ENCODE results near the gene LIME1.

Gene LIME1

DNA sequence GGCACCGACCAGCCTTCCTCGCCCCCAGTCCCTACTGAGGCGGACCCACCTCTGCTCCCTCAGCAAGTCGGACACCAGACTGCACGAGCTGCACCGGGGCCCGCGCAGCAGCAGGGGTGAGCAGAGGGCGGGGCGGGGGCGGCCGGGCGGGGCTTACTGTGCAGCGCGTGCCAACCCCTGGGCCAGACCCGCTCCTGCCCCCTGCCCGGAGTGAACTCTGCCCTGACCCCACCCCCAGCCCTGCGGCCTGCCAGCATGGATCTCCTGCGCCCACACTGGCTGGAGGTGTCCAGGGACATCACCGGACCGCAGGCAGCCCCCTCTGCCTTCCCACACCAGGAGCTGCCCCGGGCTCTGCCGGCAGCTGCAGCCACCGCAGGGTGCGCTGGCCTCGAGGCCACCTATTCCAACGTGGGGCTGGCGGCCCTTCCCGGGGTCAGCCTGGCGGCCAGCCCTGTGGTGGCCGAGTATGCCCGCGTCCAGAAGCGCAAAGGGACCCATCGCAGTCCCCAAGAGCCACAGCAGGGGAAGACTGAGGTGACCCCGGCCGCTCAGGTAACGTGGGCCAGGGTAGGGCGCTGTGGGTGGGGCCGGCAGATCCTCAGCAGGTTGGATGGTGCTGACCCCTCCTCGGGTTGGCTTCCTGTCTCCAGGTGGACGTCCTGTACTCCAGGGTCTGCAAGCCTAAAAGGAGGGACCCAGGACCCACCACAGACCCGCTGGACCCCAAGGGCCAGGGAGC lies 1.7 kb downstream of the LIME1 start:
- DNase-seq: no peak

DNA sequence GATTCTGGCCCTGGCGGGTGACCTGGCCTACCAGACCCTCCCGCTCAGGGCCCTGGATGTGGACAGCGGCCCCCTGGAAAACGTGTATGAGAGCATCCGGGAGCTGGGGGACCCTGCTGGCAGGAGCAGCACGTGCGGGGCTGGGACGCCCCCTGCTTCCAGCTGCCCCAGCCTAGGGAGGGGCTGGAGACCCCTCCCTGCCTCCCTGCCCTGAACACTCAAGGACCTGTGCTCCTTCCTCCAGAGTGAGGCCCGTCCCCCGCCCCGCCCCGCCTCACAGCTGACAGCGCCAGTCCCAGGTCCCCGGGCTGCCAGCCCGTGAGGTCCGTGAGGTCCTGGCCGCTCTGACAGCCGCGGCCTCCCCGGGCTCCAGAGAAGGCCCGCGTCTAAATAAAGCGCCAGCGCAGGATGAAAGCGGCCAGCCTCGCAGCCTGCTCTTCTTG lies 2.2 kb downstream of the LIME1 start:
- DNase-seq: peak in 9 of 58 donors; percentile 28 to 45 (median 35)

DNA sequence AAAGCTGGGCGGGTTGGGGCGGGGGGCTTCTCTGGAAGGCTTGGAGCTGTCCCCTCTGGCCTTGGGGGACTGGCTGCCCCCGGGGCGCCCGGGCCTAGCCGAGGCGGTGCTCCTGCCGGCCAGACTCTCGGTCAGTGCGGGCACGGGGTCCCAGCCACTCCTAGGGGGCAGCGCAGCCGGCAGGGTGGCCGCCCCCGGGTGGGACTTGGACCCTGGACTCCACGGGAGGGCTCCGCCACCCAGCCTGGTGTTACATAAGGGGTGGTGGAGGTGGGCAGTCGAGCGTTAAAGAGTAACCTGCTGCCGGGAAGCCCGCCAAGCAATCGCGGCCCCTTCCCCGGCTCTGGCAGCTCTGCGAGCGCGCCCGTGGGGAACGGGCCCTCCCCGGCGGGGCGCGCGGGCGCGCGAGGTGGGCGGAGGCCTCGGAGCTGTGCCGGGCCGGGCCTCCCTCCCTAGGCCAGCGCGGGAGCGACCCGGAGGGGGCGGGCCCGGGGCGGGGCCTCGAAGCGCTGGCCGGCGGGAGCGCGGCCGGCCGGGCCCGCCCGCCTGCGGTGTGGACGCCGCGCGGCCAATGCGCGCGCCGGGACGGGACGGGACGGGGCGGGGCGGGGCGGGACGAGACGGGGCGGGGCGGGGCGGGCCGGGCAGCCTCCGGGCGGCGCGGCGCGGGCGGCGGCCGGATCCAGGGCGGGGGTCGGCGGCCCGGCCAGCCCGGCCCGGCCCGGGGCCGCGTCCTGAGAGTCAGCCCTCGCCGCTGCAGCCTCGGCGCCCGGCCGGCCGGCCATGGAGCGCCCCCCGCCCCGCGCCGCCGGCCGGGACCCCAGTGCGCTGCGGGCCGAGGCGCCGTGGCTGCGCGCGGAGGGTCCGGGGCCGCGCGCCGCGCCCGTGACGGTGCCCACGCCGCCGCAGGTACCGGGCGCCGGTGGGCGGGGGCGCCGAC lies 2.9 kb downstream of the LIME1 start, which contains the start of gene SLC2A4RG:
TSS of gene SLC2A4RG (plus strand) at position 647 of the 940 bp plus-strand sequence. CDS start at position 784, 137 bp downstream.
- peak in 41 of 58 donors; percentile 33 to 80 (median 66) for DNase-seq

DNA sequence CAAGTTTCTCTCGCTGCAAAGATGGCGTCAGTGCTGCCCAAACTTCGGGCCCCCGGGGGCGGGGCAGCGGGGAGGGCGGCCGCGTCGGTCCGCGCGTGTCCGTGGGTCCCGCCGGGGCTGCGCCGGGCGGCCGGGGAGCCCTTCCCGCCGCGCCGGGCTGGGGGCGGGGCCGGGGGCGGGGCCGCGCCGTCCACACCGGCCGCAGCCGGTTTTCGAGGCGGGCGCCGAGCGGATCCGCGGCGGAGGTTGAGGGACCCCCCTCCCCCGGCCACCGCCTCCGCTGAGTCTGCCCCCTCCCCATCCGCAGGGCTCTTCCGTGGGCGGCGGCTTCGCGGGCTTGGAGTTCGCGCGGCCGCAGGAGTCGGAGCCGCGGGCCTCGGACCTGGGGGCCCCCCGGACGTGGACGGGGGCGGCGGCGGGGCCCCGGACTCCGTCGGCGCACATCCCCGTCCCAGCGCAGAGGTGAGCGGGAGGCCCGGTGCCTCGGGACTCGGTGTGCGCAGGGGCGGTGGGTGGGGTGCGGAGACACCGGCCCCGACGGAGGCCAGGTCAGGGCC lies 3.7 kb downstream of the LIME1 start:
- peak in 6 of 58 donors; percentile 15 to 61 (median 26) for DNase-seq

DNA sequence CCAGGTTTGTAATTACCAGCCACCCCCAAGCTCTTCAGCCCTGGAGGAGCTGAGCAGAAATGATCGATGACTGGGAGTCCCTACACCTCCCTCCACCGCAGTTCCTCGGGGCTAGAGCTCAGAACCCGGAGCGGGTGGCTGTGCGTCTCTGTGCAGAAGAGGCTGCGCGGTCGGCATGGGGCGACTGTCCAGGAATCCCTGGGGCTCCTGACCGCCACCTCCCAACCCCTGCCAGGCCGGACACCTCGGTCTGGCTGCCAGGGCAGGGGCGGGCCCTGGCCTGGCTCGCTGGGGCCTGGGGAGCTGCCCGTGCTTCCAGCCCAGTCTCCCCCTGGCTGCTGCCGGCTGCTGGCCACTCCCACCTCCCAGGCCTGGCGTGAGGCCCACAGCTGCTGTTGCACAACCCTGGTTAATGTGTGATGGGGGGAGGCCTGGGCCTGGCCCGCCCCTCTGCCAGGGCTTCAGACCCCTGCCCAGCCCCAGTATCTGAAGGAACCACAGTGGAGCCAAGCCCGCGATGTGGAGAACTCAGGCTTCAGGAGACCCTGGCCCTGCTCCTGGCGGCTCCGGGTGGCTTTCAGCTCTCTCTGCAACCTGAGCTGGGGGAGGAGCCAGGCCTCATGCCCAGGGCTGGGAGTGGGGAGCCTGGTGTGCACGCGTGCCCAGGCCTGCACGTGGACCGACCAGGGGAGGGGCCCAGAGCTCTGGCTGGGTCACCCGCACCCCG lies 4.3 kb downstream of the LIME1 start:
- DNase-seq: peak in 54 of 58 donors; percentile 35 to 89 (median 72)

DNA sequence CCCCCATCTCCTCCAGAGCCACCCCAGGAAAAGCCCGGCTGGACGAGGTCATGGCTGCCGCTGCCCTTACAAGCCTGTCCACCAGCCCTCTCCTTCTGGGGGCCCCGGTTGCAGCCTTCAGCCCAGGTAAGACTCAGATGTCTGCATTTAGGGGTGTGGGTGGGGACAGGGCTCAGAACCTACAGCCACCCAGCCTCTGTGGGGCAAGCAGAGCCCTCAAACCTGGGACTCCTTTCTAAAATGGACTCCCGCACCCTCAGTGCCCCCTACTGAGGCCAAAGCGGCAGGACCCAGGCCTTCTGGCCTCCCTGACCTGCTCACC lies 4.9 kb downstream of the LIME1 start:
- no peak for DNase-seq

DNA sequence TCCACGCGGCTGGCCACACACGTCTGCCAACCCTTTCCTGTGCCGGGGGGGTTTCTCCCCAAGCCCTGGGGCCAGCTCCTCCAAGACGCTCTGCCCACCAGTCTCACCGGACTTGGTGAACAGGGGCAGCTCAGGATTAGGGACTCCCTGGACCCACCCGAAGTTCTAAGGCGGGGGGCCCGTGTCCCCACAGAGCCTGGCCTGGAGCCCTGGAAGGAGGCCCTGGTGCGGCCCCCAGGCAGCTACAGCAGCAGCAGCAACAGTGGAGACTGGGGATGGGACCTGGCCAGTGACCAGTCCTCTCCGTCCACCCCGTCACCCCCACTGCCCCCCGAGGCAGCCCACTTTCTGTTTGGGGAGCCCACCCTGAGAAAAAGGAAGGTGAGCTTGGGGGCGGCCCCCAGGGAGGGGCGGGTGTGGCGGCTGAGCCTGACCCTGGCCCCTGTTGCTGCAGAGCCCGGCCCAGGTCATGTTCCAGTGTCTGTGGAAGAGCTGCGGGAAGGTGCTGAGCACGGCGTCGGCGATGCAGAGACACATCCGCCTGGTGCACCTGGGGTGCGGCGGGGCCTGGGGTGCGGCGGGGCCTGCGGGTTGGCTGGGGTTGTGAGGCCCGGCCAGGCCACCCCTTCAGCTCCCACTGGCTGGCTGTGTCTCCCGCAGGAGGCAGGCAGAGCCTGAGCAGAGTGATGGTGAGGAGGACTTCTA lies 5.4 kb downstream of the LIME1 start:
- no peak for DNase-seq

DNA sequence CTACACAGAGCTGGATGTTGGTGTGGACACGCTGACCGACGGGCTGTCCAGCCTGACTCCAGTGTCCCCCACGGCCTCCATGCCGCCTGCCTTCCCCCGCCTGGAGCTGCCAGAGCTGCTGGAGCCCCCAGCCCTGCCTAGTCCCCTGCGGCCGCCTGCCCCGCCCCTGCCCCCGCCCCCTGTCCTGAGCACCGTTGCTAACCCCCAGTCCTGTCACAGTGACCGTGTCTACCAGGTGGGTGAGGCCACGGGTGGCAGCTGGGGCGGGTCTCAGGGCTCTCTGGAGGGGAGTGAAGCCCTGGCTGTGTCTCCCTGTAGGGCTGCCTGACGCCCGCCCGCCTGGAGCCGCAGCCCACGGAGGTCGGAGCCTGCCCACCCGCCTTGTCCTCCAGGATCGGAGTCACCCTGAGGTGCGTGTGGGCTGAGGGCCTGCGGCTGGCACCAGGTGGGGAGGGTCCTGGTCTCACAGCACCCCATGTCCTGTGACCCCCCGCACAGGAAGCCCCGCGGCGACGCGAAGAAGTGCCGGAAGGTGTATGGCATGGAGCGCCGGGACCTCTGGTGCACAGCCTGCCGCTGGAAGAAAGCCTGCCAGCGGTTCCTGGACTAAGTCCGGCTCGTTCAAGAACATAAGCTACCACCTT lies 6.0 kb downstream of the LIME1 start:
- no peak for DNase-seq

DNA sequence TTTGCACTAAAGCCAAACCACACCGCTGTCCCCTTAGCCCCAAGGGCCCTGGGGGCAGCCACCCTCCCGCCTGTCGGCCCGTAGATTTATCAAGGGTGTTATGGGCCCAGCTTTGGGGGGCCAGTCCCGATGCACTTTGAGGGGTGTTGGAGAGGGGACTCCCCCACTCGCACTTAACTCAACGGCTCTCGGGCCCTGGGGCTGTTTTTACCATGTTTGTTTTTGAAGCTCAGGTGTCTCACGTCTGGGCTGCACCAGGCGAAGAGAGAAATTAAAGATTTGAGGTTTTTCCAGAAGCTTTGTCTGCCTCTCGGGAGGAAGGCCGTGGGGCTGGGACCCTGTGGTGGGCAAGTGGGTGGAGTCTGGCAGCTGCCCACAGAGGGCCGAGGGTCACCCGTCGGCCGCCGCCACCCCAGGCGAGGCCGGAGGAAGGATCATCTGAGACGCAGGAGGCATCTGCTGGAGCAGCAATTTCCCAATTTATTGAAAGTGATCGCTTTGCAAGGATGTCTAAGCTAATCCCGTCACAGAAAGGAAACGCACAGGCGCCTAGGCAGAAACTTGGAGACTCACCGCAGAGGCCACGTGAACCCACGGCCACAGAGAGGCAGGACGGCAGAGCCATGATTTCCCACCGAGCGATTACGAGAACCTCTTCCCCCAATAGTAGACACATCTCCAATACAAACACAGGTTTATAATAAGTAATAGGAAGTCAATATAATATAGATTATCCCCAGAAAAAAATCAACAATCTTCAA lies 6.9 kb downstream of the LIME1 start:
- no peak for DNase-seq

DNA sequence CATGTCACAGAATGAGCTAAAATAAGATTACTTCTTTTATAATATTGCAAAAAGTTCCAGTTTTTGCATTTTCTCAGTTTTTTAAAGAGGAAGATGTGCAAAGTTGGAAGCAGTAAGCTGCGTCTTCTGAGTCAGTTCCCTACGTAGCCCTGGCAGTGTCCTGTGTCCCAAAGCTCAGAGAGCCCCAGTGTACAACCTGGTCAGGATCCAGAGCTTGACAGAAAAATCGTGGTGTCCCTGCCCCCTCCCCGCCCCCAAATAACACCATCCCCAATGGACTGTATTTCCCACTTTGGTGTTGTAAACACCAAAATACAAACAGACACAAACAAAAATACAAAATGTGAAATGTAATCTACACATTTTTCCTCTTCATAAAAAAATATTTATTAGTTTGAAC lies 7.7 kb downstream of the LIME1 start:
- DNase-seq: no peak

DNA sequence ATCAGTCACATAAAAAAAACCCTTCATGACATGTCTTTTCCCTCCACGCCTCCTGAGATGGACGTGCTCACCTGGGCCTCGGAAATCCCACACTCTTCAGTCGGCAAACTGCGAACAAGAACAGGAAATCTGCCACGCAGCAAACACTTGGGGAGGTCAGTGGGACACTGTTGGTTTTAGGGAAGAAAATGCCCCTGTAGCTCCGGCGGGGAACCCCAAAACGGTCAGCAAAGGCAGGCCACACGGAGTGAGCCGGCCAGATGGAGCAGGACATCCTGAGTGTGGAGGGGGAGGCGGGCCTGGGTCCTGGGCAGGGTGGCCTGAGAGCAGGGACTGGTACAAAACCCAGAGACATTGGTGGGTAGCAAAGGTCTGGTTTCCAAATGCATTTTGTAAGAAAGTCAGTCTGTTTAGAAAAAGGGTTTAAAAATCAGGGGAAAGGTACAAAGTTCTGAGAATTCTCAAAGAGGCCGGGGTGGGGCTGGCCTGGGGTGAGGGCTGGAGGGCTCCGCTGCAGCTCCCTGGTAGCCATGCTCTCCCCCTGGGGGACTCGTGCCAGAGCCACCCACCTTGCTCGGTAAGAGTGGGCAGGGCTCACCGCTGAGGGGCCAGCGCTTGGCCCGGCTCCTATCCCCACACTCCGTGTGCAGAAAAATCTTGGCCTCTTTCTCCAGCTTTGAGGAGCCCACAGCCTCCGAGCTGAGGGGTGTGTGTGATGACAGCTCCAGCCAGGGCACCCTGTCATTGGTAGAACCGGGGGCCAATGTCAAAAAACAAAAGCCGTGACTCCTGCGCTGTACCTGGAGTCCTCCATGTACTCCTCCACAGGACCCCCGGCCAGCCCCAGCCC lies 8.3 kb downstream of the LIME1 start:
- no peak for DNase-seq

DNA sequence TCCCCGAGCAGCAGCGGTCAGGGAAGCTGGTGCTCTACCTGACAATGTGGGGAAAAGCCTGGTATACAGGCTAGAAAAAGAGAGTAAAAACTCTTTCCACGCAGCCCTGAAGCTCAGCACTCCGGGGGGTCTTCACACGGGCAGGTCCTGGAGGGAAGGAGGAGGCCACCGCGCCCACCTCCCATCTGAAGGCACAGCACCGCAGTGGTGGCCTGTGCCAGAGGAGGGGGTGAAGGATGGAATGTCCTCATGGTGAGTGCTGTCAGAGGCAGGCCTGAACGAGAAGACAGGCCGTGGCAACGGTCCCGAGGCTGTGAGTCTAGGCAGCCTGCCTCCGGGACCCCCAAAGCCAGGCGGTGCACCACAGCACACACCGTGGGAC lies 9.0 kb downstream of the LIME1 start:
- DNase-seq: no peak

DNA sequence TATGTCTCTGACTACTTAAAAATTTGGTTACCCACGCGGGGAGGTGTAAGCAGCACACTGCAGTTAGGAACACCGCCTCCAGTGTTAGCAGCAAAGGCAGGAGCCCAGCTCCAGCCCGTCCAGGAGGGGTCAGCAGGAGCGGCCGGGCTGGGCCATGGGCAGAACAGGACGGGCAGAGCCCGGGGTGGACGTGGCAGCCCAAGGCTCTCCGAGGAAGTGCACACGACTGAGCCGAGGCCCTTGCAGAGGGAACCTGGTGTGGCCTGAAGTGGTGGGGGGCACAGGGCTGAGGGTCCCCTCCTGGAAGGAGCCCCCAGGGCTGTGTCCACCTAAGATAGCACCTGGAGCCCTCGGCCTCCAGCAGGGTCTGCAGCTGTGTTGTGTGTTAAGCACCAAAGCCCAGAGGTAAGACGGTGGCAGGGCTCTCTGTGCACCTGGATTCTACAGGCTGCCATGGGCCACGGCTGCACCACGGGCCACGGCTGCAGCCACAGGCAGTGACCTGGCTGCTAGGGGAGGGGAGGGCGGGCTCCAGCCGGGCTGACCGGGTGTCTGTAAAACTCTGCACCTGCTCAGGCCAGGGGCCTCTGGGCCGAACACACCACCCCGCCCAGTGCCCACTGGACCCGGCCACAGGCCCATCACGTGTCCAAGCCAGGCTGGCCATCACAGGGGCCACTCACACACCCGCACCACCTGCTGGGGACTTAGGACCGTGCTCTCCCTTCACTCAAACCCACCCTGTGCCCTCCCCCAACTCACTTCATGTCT lies 9.7 kb downstream of the LIME1 start:
- DNase-seq: no peak

DNA sequence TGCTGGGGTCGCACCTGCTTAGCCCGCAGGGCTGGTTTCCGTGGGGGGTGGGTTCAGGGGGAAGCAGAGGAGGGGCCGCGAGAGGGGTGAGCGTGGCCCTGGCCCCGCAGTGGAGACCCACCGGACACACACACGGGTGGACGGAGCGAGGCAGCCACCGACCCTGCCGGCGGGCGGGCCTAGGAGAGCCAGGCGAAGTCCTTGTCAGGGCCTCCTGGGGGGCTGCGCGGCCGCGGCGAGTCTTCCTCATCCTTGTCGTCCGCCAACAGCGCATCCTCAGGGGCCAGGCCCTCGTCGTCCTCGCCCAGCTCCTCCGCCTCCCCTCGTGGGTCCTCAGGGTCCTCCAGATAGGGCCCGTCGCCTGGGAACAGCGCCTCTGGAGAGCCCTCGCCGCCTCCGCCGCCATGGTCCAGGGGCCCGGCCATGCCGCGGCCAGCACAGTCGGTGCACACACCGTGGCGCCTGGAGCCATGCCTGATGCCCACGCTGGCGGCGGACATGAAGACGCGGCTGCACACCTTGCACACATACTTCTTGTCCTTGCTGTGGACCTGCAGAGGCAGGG lies 10.4 kb downstream of the LIME1 start:
- no peak for DNase-seq

DNA sequence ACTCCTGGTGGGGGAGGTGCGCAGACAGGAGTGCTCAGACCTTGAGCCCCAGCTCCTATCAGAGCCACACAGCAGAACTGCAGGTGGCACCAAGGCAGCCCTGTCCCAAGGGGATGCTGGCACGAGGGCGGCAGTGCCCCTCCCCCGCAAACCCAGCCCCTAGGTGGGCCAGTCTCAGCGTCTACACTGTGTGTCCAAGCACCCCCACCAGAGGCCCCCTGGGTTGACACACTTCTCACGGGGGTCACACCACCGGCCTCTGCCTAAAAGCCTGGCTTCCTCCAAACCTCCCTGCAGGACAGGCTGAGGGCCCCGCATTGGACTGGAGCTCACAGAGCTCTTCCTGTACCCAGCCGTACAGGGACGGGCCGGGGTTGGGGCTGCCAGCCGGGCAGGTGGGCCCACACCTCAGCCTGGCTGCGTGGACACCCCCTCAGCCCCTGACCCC lies 11.2 kb downstream of the LIME1 start:
- no peak for DNase-seq

DNA sequence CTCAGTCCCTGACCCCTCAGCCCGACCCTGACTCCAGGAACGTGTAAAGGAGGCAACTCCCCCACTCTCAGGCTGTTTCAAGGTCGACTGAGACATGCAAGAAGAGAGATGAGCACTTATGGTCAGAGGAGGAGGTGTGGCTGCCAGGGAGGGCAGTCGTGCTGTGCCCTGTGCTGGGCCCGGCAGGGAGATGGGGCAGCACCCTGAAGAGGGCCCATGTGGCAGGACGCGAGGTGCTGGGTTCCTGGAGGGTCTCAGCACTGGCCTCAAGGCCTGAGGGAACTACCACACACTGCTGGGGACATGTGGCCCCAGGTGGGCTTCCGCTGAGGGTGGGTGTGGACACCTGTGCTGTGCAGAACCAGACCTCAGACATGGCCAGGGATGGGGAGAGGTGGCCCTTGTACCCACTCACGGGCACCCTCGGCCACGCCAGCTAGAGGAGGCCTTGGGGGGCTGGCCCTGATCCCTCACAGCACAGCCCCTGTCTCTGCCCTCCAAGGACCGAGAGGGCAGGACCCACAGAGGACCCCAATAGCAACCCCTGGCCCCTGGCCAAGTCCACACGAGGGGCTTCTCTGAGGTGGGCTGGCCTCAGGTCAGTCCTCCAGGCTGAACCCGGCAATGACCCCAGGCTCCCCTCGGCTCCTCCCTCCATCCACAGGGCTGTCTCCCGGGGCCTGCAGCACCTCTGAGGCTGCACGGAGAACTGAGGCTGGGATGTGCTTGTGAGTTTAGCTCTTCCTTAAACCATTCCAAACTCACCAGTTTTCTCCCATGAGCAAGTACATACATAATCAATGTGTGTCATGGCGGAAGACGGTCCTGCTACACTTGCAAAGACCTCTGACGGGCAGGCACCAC lies 11.8 kb downstream of the LIME1 start:
- no peak for DNase-seq

Measured in anterior cingulate cortex (tissue), 58 donors.